Measurements from ENCODE around the gene SUGP1.

The SUGP1 gene

DNA sequence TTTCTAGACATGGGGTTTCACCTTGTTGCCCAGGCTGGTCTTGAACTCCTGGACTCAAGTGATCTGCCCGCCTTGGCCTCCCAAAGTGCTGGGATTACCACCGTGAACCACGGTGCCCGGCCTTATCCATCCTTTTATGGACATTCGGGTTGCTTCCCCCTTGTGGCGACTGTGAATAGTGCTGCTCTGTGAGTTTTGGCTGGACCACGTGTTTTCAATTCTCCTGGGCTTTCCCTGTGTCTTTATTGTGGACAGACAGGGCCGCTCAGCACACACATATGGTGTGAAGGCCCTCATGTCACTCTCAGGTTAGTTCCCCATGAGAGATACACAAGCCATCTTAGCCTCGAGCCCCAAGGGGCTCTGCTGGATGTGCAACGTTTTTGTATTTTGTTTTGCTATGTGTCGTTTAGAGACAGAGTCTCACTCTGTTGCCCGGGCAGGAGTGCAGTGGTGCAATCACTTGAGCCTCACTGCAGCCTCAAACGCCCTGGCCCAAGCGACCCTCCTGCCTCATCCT, 40.8 kb upstream of the SUGP1 start:
- H3K79me2 ChIP-seq (ENCODE audit: insufficient read depth, low read depth): no peaks in the 10 kb centered on the region
- no peak overlapping the region for H3K4me3 ChIP-seq (IDR thresholded peaks at IDR 0.05; ENCODE audit: insufficient read depth, low read depth, low read length)
- H4K20me1 ChIP-seq (ENCODE audit: insufficient read depth): no peaks in the 10 kb centered on the region
- peaks cover under 1% of the 10 kb centered on the region for H3K4me1 ChIP-seq (ENCODE audit: low read depth, poor library complexity, severe bottlenecking)
- H2AFZ ChIP-seq (ENCODE audit: low read depth): peak overlapping the region; percentile 52; the same call in 1 of the 2 replicates
- TF ChIP-seq, protein P1, sequence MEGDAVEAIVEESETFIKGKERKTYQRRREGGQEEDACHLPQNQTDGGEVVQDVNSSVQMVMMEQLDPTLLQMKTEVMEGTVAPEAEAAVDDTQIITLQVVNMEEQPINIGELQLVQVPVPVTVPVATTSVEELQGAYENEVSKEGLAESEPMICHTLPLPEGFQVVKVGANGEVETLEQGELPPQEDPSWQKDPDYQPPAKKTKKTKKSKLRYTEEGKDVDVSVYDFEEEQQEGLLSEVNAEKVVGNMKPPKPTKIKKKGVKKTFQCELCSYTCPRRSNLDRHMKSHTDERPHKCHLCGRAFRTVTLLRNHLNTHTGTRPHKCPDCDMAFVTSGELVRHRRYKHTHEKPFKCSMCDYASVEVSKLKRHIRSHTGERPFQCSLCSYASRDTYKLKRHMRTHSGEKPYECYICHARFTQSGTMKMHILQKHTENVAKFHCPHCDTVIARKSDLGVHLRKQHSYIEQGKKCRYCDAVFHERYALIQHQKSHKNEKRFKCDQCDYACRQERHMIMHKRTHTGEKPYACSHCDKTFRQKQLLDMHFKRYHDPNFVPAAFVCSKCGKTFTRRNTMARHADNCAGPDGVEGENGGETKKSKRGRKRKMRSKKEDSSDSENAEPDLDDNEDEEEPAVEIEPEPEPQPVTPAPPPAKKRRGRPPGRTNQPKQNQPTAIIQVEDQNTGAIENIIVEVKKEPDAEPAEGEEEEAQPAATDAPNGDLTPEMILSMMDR (conservative IDR thresholded peaks at IDR 0.05; ENCODE audit: low read depth, low read length): peak; percentile 80
- no peaks in the 10 kb centered on the region for H3K27me3 ChIP-seq (ENCODE audit: insufficient read depth, low read depth)
- no peak overlapping the region for H3K9ac ChIP-seq
- no peak overlapping the region for H3K27ac ChIP-seq
- H3K36me3 ChIP-seq (ENCODE audit: insufficient read depth): no peaks in the 10 kb centered on the region
- peak overlapping the region; percentile 6; the same call in 1 of the 2 replicates for H3K4me2 ChIP-seq

DNA sequence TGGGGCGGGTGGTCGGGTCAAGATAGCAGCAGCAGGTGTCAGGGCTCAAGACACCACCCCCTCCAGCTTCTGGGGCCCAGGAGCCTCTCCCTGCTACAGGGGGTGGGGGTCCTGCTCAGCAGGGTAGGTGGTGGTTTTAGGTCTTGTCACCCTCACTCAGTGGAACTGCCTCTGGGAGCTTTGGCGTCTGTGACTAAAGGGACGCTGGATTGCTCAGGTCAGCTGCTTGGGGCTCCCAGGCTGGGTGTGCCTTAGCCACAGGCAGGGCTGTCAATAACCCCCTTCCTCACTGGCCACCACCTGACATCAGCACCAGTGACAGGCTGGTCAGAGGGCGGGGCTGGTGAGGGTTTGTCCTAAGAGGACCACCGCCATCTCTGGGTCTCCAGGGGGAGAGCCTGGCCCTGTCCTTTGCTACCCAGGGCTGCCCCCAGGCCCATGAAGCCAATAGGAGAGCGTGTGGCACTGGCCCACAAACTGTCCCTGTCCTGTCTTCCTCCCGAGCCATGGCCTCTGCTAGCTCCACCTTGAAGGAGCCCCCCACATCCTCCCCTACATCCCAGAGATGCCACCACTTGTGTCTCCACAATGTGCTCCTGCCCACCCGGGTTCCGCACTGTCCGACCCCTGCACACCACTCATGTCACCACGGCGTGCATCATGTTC, 36.7 kb upstream of the SUGP1 start:
- Histone ChIP-seq H3K4me3 (IDR thresholded peaks at IDR 0.05; ENCODE audit: insufficient read depth, low read depth, low read length) (no peak overlapping the region), H3K27ac (no peak overlapping the region), H3K4me2 (no peak overlapping the region), H3K27me3 (ENCODE audit: insufficient read depth, low read depth) (no peaks in the 10 kb centered on the region), H3K9ac (no peak overlapping the region), H4K20me1 (ENCODE audit: insufficient read depth) (no peaks in the 10 kb centered on the region), H3K36me3 (ENCODE audit: insufficient read depth) (no peaks in the 10 kb centered on the region), H3K79me2 (ENCODE audit: insufficient read depth, low read depth) (no peaks in the 10 kb centered on the region), H2AFZ (ENCODE audit: low read depth) (no peak overlapping the region), H3K4me1 (ENCODE audit: low read depth, poor library complexity, severe bottlenecking) (no peaks in the 10 kb centered on the region)
- TF ChIP-seq, protein P1 (conservative IDR thresholded peaks at IDR 0.05; ENCODE audit: low read depth, low read length): no peak

DNA sequence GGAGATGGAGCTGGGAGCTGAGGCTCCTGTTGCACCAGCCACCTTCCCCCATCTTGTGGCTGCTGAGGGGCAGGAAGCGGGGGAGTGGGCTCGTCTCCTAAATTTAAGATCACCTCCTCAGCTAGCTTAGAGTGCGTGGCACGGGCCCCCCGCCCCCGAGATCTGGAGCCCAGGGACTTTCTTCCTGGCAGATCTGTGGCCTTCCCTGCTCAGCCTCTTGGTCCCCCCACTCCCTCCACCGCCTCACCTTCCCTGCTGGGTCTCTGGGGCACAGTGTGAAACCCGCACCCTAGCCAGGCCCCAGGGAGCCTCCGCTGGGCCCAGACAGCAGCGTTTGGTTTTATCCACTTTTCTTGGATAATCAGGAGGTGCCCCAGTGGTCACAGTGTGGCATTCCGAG, 36.2 kb upstream of the SUGP1 start:
- no peaks in the 10 kb centered on the region for H3K36me3 ChIP-seq (ENCODE audit: insufficient read depth)
- H2AFZ ChIP-seq (ENCODE audit: low read depth): no peak overlapping the region
- no peaks in the 10 kb centered on the region for H3K27me3 ChIP-seq (ENCODE audit: insufficient read depth, low read depth)
- TF ChIP-seq, protein P1 (conservative IDR thresholded peaks at IDR 0.05; ENCODE audit: low read depth, low read length): no peak
- no peak overlapping the region for H3K9ac ChIP-seq
- no peaks in the 10 kb centered on the region for H3K4me1 ChIP-seq (ENCODE audit: low read depth, poor library complexity, severe bottlenecking)
- H3K79me2 ChIP-seq (ENCODE audit: insufficient read depth, low read depth): no peaks in the 10 kb centered on the region
- no peak overlapping the region for H3K27ac ChIP-seq
- H3K4me3 ChIP-seq (IDR thresholded peaks at IDR 0.05; ENCODE audit: insufficient read depth, low read depth, low read length): no peak overlapping the region
- no peaks in the 10 kb centered on the region for H4K20me1 ChIP-seq (ENCODE audit: insufficient read depth)
- no peak overlapping the region for H3K4me2 ChIP-seq

DNA sequence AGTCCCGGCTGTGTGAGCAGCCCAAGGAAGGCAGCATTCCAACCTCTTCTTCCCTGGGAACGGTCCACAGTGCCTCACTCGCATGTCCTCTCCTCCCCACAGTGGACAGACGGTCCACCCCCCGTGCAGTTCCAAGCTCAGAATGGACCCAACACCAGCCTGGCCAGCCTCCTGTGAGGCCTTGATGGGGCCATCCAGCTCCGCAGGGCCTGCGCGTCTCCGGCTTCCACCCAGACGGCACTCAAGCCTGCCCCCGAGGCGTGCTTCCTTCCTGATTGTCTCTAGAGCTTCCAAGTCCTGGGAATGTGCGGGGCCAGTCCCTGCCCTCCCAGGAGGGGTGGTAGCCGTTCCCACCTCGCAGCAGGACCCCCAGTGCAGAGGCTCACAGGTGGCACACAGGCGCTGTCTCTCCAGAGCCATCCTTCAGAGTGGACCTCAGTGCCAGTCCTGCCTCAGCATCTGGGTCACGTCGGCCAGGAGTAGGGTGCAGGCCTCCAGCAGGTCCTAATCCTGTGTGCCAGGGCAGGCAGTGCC, 35.4 kb upstream of the SUGP1 start:
- Histone ChIP-seq H3K4me3 (IDR thresholded peaks at IDR 0.05; ENCODE audit: insufficient read depth, low read depth, low read length) (no peak overlapping the region), H3K36me3 (ENCODE audit: insufficient read depth) (no peaks in the 10 kb centered on the region), H2AFZ (ENCODE audit: low read depth) (no peak overlapping the region), H3K27ac (no peak overlapping the region), H3K9ac (no peak overlapping the region), H3K27me3 (ENCODE audit: insufficient read depth, low read depth) (no peaks in the 10 kb centered on the region), H3K79me2 (ENCODE audit: insufficient read depth, low read depth) (no peaks in the 10 kb centered on the region), H3K4me2 (no peak overlapping the region), H3K4me1 (ENCODE audit: low read depth, poor library complexity, severe bottlenecking) (no peaks in the 10 kb centered on the region), H4K20me1 (ENCODE audit: insufficient read depth) (no peaks in the 10 kb centered on the region)
- TF ChIP-seq, protein P1 (conservative IDR thresholded peaks at IDR 0.05; ENCODE audit: low read depth, low read length): no peak

Data from KMS-11 (cell line).